ENCODE measurements around the gene TDRD1.

TDRD1 gene

GRCh38 chr10:114234132-114234531 lies 55.0 kb downstream of the TDRD1 start:
- DNase-seq (ENCODE audit: low read depth) = no peak

GRCh38 chr10:114239117-114239993 lies 60.2 kb downstream of the TDRD1 start, which contains the start of gene VWA2:
Gene VWA2 (plus strand): TSS chr10:114239254. CDS start chr10:114248714, 9,460 bp downstream.
- DNase-seq (ENCODE audit: low read depth) = no peak

- no peak for DNase-seq (ENCODE audit: low read depth)
Measured at GRCh38 chr10:114239994-114240345, 60.8 kb downstream of the TDRD1 start.

- no peak for DNase-seq (ENCODE audit: low read depth)
Measured at GRCh38 chr10:114242235-114242634, 63.1 kb downstream of the TDRD1 start.

- DNase-seq (ENCODE audit: low read depth) = no peak
Measured at GRCh38 chr10:114243661-114244060, 64.5 kb downstream of the TDRD1 start.

- no peak for DNase-seq (ENCODE audit: low read depth)
Measured at GRCh38 chr10:114244126-114244525, 65.0 kb downstream of the TDRD1 start.

GRCh38 chr10:114245121-114245791 lies 66.1 kb downstream of the TDRD1 start:
- no peak for DNase-seq (ENCODE audit: low read depth)

GRCh38 chr10:114246679-114247305 lies 67.6 kb downstream of the TDRD1 start:
- DNase-seq (ENCODE audit: low read depth) = no peak

GRCh38 chr10:114250236-114250635 lies 71.1 kb downstream of the TDRD1 start:
- DNase-seq (ENCODE audit: low read depth) = no peak

- no peak for DNase-seq (ENCODE audit: low read depth)
Measured at GRCh38 chr10:114250716-114251115, 71.6 kb downstream of the TDRD1 start.

- no peak for DNase-seq (ENCODE audit: low read depth)
Measured at GRCh38 chr10:114252092-114252491, 72.9 kb downstream of the TDRD1 start.

GRCh38 chr10:114252883-114253282 lies 73.7 kb downstream of the TDRD1 start:
- DNase-seq (ENCODE audit: low read depth) = no peak

- DNase-seq (ENCODE audit: low read depth) = no peak
Measured at GRCh38 chr10:114255227-114255626, 76.1 kb downstream of the TDRD1 start.

GRCh38 chr10:114256008-114256765 lies 77.0 kb downstream of the TDRD1 start:
- no peak for DNase-seq (ENCODE audit: low read depth)

- DNase-seq (ENCODE audit: low read depth) = no peak
Measured at GRCh38 chr10:114256822-114257221, 77.7 kb downstream of the TDRD1 start.

- no peak for DNase-seq (ENCODE audit: low read depth)
Measured at GRCh38 chr10:114257498-114257897, 78.3 kb downstream of the TDRD1 start.

GRCh38 chr10:114258274-114258840 lies 79.2 kb downstream of the TDRD1 start:
- DNase-seq (ENCODE audit: low read depth) = no peak

- no peak for DNase-seq (ENCODE audit: low read depth)
Measured at GRCh38 chr10:114259824-114260223, 80.7 kb downstream of the TDRD1 start.

- DNase-seq (ENCODE audit: low read depth) = no peak
Measured at GRCh38 chr10:114260366-114260765, 81.2 kb downstream of the TDRD1 start.

- no peak for DNase-seq (ENCODE audit: low read depth)
Measured at GRCh38 chr10:114261076-114261475, 81.9 kb downstream of the TDRD1 start.

- DNase-seq (ENCODE audit: low read depth) = no peak
Measured at GRCh38 chr10:114262496-114262895, 83.3 kb downstream of the TDRD1 start.
